GM18861 (cell line): ENCODE measurements around the gene ABHD16B.

Source experiments
- ATAC-seq: cut with Tn5 transposase; IDR thresholded peaks from one replicate; pipeline ENCODE4 v1.9.1; 2021; ENCODE audit not compliant: unreplicated experiment

ABHD16B gene

DNA sequence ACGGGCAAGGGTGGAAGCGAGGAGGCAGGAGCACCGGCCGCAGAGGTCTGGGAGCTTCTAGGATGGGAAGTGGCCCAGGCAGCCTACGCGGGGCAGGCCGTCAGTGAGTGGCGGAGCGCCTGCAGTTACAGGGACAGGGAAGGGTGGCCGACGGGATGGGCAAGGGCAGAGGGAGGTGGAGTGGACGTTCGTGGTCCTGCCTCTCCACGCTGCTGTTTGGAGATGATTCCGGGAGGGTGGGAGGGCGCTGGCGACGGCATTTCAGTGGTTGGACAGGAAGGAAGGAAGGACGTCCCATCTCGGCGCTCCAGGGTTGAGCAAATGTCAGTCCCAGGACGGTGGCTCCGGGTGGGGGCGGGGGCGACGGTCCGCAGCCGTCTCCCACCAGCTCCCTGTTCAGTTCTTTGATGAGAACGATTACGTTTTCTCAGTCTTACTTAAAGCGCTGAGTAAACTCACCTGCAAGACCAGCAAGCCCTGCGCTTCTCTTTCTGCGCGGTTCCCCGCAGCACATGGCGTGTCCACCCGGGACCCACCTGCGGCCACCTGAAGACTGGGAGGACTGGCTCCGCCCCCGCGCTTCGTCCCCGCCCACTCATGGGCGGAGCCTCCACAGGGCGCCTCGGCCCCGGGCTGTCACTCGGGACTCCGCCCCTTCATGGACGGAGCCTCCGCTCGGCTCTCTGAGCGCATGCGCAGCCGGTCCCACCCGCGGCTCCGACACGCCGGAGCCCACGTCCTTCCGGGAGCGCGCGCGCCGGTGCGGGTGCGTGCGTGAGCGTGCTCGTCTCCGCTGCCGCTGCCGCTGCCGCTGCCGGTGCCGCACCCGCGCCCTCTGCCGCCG, 33.3 kb downstream of the ABHD16B start, which contains the start of gene DNAJC5:
Gene DNAJC5 (plus strand): TSS at position 769 of the 844 bp plus-strand sequence. CDS start 33,220 bp downstream, outside the sequence.
- peak; percentile 78 for ATAC-seq

DNA sequence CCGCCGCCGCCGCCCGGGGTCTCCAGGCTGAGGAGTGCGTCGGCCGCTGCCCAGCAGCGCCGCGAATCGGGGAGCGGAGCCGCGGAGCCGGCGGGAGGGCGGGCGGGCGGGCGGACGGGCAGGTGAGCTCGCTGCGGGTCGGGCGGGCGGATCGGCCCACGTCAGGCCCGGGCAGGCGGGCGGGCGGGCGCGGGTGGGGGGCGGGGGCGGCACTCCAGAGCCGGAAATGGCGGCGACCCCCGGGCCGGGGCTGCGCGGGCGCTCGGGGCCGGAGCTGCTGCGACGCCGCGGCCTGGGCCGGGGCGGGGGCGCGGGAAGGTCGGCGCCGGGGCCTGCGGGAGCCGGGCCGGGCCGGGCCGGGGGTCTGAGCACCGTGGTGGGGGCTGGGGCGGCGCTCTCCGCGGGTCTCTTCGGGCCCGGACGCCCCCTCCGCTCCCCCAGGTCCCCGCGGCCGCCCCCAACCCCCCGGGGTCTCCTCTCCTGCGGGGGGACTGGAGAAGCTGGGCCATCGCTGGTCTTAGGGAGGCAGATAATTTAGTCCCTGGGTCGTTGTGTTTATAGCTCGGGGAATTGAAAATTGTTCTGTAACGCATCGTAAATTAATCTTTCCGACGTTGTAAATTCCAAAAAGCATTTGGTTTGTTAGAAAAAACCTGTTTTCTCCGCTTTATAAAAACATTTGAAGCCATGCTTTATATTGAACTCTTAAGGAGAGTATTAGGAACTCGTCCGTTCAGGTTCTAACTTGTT, 34.1 kb downstream of the ABHD16B start:
- no peak for ATAC-seq

DNA sequence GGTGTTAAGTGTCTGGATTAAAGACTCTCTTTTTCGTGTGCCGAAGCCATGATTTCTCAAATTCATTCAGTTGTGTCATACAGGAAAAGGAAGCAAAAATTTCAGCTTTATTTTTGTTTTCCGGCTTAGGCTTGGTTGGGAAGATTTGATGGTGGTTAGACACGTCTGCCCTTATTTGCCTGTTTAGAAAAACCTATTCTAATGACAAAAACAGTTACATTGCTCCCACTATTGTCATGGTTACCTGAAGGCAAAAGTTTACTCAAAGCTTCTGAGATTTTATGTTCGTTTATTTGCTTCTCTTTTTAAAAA, 34.6 kb downstream of the ABHD16B start:
- no peak for ATAC-seq

DNA sequence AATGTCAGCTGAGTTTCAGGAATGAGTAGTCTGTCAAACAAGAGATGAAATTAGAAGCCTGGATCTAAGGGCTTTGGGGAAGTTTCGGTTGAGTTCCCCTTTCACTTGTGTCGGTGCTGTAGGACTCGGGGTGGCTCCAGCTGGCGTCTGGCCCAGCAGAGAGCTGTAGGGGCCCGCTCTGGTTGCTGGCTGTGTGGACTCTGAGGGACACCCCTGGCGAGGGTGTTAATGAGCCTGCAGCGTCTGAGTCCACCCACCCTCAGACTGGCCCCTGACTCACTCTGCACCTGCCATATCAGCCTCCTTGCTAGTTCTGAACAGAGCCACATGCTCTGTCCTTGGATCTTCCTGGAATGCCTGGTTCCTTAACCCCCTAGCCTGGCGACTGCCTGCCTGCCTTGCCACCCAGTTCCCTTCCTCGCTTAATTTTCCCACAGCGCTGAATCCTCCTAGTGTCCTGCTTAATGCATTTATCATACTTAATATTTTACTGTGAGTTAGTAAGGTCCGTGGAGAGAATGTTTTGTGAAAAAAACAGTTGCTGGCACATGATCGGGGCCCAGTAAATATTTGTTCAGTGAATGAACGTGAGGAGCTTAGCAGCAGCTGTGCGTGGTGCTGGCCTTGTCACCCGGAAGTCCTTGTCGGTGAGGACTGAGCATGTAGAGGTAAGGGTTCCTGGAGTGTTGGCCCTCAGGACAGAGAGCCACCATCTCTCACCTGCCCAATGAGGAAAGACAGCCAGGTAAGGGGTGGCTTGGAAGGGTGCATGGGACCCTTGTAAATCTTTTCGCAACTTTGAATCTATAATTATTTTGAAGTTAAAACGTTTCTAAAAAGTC, 35.2 kb downstream of the ABHD16B start:
- ATAC-seq: no peak

DNA sequence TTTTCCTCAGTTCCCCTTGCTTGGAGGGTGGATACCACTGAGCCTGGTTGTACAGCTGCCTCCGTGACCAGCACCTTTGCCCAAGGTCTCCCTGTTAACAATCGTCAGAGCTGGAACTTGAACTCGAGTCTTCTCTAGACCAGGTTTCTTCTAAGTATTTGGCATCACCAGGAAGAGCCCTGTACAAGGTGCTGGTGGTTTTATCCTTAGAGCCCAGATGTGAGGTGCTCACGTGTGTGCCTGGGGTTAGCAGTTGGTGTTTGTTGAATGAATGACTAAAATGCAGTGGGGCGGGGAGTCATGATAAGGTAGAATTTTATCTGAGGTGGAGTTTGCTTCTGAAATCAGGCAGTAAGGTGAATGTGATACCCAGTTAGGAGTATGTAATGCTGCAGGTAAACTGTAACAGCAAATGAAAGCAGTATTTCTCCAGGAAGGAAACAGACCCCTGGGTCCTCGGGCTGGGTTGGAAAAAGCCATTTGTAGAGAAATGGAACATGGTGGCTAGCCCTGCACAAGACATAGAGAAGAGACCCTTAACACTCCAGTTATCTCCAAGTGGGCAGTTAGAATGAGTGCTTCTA, 36.8 kb downstream of the ABHD16B start:
- no peak for ATAC-seq

DNA sequence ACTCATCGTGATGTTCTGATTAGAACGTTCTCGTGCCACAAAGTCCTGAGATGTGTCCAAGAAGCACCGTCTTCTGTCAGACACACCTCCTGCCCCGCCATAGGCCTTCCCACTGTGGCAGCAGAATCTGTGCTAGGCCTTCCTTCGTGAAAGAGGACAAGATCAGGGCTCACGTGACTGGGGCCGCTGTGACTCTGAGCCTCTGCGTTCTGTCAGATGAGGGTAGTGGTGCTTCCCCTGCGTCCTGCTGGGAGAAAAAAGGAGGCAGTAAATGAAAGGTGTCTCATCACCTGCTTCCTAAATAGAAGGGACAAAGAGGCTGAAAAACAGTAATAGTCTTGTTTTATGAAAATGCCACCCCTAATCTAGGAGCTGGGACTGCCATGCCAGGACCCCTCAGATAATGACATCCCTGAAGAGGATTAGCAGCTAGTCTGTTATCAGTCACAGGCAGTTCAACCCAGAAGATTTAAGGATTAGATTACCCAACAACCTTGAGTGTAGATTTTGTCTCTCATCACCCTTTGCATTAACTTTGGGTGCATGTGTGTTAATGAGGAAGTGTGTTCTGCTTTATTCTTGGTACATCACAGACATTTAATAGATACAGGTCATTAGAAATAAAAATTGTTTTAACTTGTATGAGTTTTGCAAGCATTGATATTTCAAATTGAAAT, 37.7 kb downstream of the ABHD16B start:
- ATAC-seq: no peak

DNA sequence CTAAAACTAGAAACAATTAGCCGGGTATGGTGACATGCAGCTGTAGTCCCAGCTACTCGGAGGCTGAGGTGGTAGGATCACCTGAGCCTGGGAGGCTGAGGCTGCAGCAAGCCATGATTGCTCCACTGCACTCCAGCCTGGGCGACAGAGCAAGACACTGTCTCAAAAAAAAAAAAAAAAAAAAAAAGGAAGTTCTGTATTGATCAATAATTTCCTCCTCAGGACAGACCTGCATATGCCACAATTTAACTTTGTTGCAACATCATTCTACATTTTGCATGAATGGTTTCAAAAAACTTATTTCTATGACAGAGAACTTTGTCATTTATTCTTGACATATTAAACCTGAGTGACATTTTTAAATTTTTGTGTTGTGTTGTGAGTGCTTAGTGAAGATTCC, 39.1 kb downstream of the ABHD16B start:
- ATAC-seq: no peak

DNA sequence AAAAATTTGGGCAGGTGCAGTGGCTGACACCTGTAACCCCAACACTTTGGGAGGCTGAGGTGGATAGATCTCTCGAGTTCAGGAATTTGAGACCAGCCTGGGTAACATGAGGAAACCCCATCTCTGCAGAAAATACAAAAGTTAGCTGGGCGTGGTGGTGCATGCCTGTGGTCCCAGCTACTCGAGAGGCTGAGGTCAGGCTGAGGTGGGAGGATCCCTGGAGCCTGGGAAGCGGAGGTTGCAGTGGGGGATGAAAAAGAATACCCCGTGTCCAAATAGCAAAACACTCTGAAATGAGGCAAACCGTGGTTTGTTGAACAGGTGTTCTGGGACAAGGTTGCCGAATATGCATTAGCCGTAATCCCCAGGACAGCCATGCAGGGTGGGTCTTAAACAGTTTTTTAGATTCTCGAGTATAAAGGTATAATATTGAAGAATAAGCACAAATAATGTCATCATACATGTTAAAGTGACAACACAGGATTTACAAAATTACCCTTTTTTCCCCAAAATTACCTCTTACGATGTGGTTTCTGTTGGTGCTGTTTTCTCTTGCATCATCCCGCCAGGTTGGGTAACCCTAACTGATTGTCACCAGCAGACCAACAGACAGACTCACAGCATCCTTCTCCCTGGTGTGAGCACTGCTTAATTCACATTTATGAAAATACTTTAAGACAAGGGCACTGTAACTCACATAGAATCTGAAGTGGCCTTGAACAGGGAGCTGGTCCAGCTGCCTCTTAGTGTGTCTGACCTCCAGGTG, 42.7 kb downstream of the ABHD16B start:
- ATAC-seq: no peak

DNA sequence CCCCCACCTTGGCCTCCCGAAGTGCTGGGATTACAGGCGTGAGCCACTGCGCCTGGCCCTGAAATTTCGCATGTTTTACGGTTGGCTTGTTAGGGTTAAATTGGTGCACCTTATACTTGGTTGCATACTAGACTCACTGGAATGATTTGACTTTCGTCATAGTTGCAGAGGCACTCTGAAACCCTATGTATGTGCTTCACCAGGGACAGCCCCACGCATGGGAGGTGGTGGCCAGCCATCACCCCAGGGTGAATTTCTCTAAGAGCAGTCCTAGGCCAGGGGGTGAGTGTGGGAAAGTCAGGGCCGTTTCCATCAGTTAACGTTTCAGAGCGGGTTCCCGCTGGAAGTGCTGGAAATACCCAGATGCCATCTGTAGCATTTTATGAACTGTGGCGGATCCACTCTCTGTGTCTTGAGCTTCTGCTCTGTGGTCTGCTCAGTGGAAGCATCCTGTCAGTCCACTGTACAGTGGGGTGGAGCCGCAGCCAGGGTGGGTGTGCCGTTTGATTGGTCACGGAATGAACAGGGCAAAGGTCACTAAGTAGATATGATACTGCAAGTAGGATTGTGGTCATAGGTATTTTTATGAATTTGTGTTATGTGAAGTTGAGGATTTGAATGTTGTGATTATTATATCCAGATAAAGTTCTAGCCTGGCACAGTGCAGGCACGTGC, 46.8 kb downstream of the ABHD16B start:
- ATAC-seq: no peak

DNA sequence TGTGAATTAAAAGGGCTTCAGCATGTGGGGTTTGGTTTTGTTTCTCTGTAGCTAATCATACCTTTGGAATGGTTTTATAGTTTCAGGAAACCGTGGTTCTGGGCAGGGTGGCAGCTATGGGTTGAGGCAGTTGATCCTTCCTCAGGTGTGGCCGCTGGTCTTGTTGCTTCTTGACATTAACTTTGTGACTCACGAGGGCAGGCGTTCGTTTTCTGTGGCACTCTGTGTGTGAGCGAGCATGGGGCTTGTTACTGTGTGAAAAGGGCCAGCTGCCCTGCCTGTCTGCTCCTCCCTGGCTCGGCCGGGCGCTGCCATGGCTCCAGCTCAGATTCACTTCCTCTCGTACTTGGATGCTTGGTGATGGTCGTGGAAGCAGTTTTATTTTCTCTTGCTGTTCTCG, 49.9 kb downstream of the ABHD16B start:
- no peak for ATAC-seq
